Ascending aorta (tissue), 2 donors: ENCODE data around the gene MT1X. TPM values are rescaled to one million over a fixed set of nuclear protein-coding genes. Genes with fewer than 3 reads are reported as not detected.
"Not testable (repeated sequence)": the region's sequence is repeated elsewhere in the genome, so short reads cannot be mapped to it uniquely, and the experiment has no call there.

Experiments used
- DNase-seq, 2 donors: peaks; one replicate each; pipeline ENCODE4 v3.0.0-alpha.2; 2019; ENCODE audit warnings: low spot score in 2 of 2
- H3K27ac ChIP-seq, 2 donors: fragments of 200-600 bp; sonication (generic); one replicate each; pipeline ENCODE4 v1.5.1; 2016 to 2017; ENCODE audit warnings: mild to moderate bottlenecking in 1 of 2
- H3K27me3 ChIP-seq: fragments of 200-600 bp; sonication (generic); one replicate; pipeline ENCODE4 v1.5.1; 2017
- H3K36me3 ChIP-seq, 2 donors: fragments of 200-600 bp; sonication (generic); one replicate each; pipeline ENCODE4 v1.5.1; 2016
- H3K4me1 ChIP-seq, 2 donors: fragments of 200-600 bp; sonication (generic); one replicate each; pipeline ENCODE4 v1.5.1; 2016 to 2017; ENCODE audit warnings: mild to moderate bottlenecking in 1 of 2
- H3K4me3 ChIP-seq, 2 donors: fragments of 200-600 bp; sonication (generic); one replicate each; pipeline ENCODE4 v1.5.1; 2016 to 2017; ENCODE audit warnings: mild to moderate bottlenecking in 1 of 2
- H3K9me3 ChIP-seq, 2 donors: fragments of 200-600 bp; sonication (generic); one replicate each; pipeline ENCODE4 v1.5.1; 2016
- CTCF ChIP-seq, 3 experiments: fragments of 200-600 bp in 2 of 3; fragments of 450-650 bp in 1 of 3; sonication (generic) in 2 of 3; IDR thresholded peaks; one replicate each; pipeline ENCODE4 v1.5.1; 2016 to 2019; ENCODE audit warnings: antibody characterized with exemption in 3 of 3, mild to moderate bottlenecking in 1 of 3, moderate library complexity in 1 of 3
- intact Hi-C: fragments of 100-400 bp; cut with DNase I; formaldehyde crosslinking; loops from one replicate; pipeline ENCODE4 v1.15.1; 2023
- total RNA-seq: library from RNA; depleted of rRNA; stranded (reverse); fragments of >200 nt; gene quantifications from one replicate; pipeline ENCODE4 v1.1.0, GENCODE V29; 2016

The MT1X gene
- total RNA-seq, 1 donor from 2014 or later = 2,291 TPM

- intact Hi-C loops = no loop called here
- peak; percentile 49 to 89 for DNase-seq
- Histone ChIP-seq H3K4me3 (peak within 1 kb of the TSS; percentile 51 to 76), H3K9me3 (no peaks in the 10 kb centered on the region), H3K27me3 (peaks cover 2% of the 10 kb centered on the region), H3K4me1 (peaks cover 6 to 13% of the 10 kb centered on the region in 2 donors), H3K27ac (peak within 1 kb of the TSS; percentile 22 to 37), H3K36me3 (no peaks in the 10 kb centered on the region)
- TF ChIP-seq CTCF (IDR thresholded peaks at IDR 0.05) = no peak
Measured at GRCh38 chr16:56657555-56658326, 24.5 kb upstream of the MT1X start, which contains the start of gene MT1F. TSS of gene MT1F (plus strand) at chr16:56657959. CDS start at chr16:56658059, 100 bp downstream.

DNA sequence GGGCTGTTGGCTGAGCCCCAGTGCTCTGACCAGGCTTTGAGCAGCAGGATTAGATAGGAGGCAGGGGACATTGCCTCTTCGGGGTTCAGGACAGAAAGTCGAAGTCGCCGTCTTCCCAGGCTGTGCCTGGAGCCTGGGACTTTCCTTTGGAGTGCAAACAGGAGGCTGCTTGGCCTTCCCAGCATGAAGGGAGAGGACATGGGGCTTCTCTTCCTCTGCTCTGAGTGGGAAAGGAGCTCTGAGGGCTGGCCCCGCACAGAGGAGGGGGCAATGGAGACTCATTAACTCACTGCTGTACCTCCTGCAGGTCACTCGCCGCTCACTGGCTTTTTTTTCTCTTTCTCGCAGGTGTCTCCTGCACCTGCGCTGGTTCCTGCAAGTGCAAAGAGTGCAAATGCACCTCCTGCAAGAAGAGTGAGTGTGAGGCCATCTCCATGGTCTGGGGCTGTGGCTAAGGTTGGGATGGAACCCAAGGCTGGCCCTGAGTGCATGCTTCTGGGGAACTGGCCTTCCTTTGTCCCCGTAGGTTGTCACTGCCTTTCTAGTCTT lies 23.9 kb upstream of the MT1X start:
- peaks cover 6 to 16% of the 10 kb centered on the region in 2 donors for H3K4me1 ChIP-seq
- H3K9me3 ChIP-seq = no peaks in the 10 kb centered on the region
- H3K36me3 ChIP-seq = no peaks in the 10 kb centered on the region
- no peak for DNase-seq
- TF ChIP-seq CTCF (IDR thresholded peaks at IDR 0.05) = no peak
- intact Hi-C loops = no loop called here
- peaks cover 8% of the 10 kb centered on the region for H3K27me3 ChIP-seq
- no peak overlapping the region for H3K27ac ChIP-seq
- H3K4me3 ChIP-seq = peak overlapping the region; percentile 51 to 76

- Histone ChIP-seq H3K27ac (no peak overlapping the region), H3K4me1 (peaks cover 5 to 11% of the 10 kb centered on the region in 2 donors), H3K9me3 (no peaks in the 10 kb centered on the region), H3K4me3 (peak overlapping the region in 1 of 2 donors; percentile 31), H3K36me3 (no peaks in the 10 kb centered on the region), H3K27me3 (peaks cover 8% of the 10 kb centered on the region)
- DNase-seq = no peak
- intact Hi-C loops = no loop called here
- TF ChIP-seq CTCF (IDR thresholded peaks at IDR 0.05) = no peak
Measured at GRCh38 chr16:56662357-56663354, 19.6 kb upstream of the MT1X start.

DNA sequence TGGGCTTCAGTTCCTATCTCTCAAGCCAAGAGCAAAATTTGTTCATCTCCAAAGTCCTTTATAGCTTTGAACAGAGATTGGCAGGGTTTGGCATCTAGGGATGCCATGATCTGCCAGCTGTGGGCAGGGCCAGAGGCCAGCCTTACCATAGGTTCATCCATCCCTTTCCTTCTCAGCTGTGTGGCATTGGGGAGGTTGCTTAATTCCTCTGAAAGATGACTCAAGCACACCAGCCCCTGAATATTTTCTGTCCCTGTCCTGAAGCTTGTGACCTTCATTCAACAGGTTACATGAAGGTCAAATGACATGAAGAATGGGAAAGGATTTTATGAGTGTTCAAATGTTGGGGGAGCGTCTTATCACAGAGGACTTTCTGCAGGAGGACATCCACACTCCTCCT lies 17.8 kb upstream of the MT1X start:
- TF ChIP-seq CTCF (IDR thresholded peaks at IDR 0.05) = no peak
- Histone ChIP-seq H3K9me3 (no peaks in the 10 kb centered on the region), H3K4me1 (peaks cover 0 to 9% of the 10 kb centered on the region in 2 donors), H3K36me3 (no peaks in the 10 kb centered on the region), H3K27me3 (peaks cover 8% of the 10 kb centered on the region), H3K27ac (no peak overlapping the region), H3K4me3 (no peak overlapping the region)
- intact Hi-C loops = no loop called here
- DNase-seq = no peak

GRCh38 chr16:56665286-56666261 lies 16.7 kb upstream of the MT1X start:
- H3K27me3 ChIP-seq, DNase-seq, H3K9me3 ChIP-seq, intact Hi-C loops, H3K4me3 ChIP-seq, H3K27ac ChIP-seq, H3K36me3 ChIP-seq: not testable (repeated sequence)
- peaks cover 0 to 10% of the 10 kb centered on the region in 2 donors for H3K4me1 ChIP-seq
